BLaER1 (cell line): ENCODE results near the gene QPCTL.

ENCODE experiments used
- H3K27ac ChIP-seq: shearing (Covaris generic); formaldehyde crosslinking; 2 replicates; pipeline ENCODE4 v1.8.1; 2022
- H3K27me3 ChIP-seq: shearing (Covaris generic); formaldehyde crosslinking; 2 replicates; pipeline ENCODE4 v1.8.1; 2022
- H3K36me3 ChIP-seq: shearing (Covaris generic); formaldehyde crosslinking; 2 replicates; pipeline ENCODE4 v1.8.1; 2022
- H3K4me1 ChIP-seq: shearing (Covaris generic); formaldehyde crosslinking; 2 replicates; pipeline ENCODE4 v1.8.1; 2022
- H3K4me2 ChIP-seq: shearing (Covaris generic); formaldehyde crosslinking; 2 replicates; pipeline ENCODE4 v1.8.1; 2022
- H3K4me3 ChIP-seq: shearing (Covaris generic); formaldehyde crosslinking; 2 replicates; pipeline ENCODE4 v1.8.1; 2022
- H3K9ac ChIP-seq: shearing (Covaris generic); formaldehyde crosslinking; 2 replicates; pipeline ENCODE4 v1.8.1; 2022
- H3K9me3 ChIP-seq: shearing (Covaris generic); formaldehyde crosslinking; 2 replicates; pipeline ENCODE4 v1.8.1; 2022
- H4K20me1 ChIP-seq: shearing (Covaris generic); formaldehyde crosslinking; 2 replicates; pipeline ENCODE4 v1.8.1; 2022
- Cebpa-rat ChIP-seq: shearing (Covaris generic); IDR thresholded peaks from 2 replicates; pipeline ENCODE4 v1.8.1; 2022

QPCTL gene

DNA sequence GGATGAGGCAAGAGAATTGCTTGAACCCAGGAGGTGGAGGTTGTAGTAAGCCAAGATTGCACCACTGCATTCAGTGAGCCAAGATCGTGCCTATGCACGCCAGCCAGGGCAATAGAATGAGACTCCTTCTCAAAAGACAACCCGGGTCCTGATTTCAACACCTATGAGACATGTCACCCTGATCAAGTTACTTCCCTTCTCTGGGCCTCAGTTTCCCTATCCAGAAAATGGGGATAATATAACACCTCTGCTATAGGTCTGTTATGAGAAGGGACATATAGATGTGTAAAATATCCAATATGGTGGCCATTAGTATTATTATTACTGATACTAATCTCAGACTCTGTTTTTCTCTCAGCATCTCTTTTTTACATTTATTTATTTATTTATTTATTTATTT lies 37.4 kb upstream of the QPCTL start:
- Histone ChIP-seq H3K4me1 (peaks cover 4% of the 10 kb centered on the region; the same call in 1 of the 2 replicates), H3K27me3 (no peaks in the 10 kb centered on the region), H3K4me3 (no peak overlapping the region), H4K20me1 (no peaks in the 10 kb centered on the region), H3K4me2 (no peak overlapping the region), H3K36me3 (no peaks in the 10 kb centered on the region), H3K9me3 (no peaks in the 10 kb centered on the region), H3K9ac (no peak overlapping the region), H3K27ac (no peak overlapping the region)
- TF ChIP-seq Cebpa-rat = no peak

- TF ChIP-seq Cebpa-rat = no peak
- Histone ChIP-seq H3K9ac (no peak overlapping the region), H3K36me3 (no peaks in the 10 kb centered on the region), H3K27me3 (no peaks in the 10 kb centered on the region), H4K20me1 (no peaks in the 10 kb centered on the region), H3K9me3 (no peaks in the 10 kb centered on the region), H3K4me1 (peaks cover 4% of the 10 kb centered on the region; the same call in 1 of the 2 replicates), H3K4me3 (no peak overlapping the region), H3K27ac (no peak overlapping the region), H3K4me2 (no peak overlapping the region)
These were observed 34.8 kb upstream of the QPCTL start for GRCh38 chr19:45657520-45658167.

DNA sequence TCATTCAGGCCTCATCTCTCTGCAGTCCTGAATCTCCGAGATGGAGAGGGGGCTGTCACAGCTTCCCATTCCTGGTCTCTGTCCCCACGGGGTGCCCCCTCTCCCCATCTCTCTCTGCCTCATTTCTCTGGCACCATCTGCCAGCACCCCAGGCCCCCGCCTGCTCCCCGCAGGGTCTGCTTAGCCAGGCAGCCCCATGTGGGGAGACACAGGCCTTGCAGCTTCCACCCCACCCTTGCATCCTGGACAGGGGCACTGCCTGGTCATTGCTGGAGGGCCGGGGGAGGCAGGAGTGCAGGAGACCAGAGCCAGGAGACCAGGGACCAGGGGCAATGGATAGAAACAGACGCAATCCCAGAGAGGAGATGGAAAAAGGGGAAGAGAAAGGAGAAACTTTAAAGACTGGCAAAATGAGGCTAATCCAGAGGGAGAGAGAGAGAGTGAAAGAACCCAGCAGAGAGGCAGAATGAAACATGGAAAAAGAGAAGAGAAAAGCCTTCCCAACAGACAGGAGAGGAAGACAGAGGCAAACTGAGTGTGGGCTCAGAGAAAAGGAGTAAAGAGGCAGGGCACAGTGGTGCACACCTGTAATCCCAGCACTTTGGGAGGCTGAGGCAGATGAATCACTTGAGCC lies 33.3 kb upstream of the QPCTL start:
- Histone ChIP-seq H3K9ac (no peak overlapping the region), H3K9me3 (no peaks in the 10 kb centered on the region), H3K36me3 (no peaks in the 10 kb centered on the region), H3K27me3 (no peaks in the 10 kb centered on the region), H4K20me1 (no peaks in the 10 kb centered on the region), H3K4me3 (no peak overlapping the region), H3K4me1 (peaks cover 6% of the 10 kb centered on the region), H3K27ac (no peak overlapping the region), H3K4me2 (no peak overlapping the region)
- no peak for TF ChIP-seq Cebpa-rat

DNA sequence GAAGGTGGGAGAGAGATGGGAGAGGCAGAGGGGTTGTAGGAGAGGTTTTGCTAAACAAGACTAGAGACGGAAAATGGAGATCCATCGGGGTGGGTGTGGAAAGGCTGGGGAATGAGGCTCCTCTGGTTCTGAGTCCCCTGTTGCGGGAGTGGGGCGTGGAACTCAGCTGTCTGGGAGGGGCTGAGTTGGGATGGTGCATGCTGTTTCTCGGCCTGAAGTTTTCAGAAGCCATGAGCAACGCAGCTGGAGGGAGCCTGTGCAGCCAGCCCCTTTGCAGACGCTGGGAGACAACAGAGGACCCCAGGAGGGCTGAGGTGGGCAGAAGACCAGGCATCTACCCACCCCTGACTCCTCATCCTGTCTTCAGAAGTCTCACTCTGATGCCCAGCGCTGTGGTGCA lies 31.8 kb upstream of the QPCTL start:
- H3K9me3 ChIP-seq = no peaks in the 10 kb centered on the region
- H3K27ac ChIP-seq = no peak overlapping the region
- H3K4me2 ChIP-seq = no peak overlapping the region
- H3K36me3 ChIP-seq = no peaks in the 10 kb centered on the region
- no peaks in the 10 kb centered on the region for H4K20me1 ChIP-seq
- H3K27me3 ChIP-seq = no peaks in the 10 kb centered on the region
- peaks cover 10% of the 10 kb centered on the region for H3K4me1 ChIP-seq
- TF ChIP-seq Cebpa-rat = no peak
- no peak overlapping the region for H3K9ac ChIP-seq
- H3K4me3 ChIP-seq = no peak overlapping the region

- Histone ChIP-seq H3K36me3 (no peaks in the 10 kb centered on the region), H3K4me1 (peaks cover 24% of the 10 kb centered on the region), H3K4me3 (no peak overlapping the region), H3K27me3 (peaks cover 24% of the 10 kb centered on the region), H3K9me3 (no peaks in the 10 kb centered on the region), H3K27ac (no peak overlapping the region), H4K20me1 (no peaks in the 10 kb centered on the region), H3K4me2 (peak overlapping the region; percentile 60), H3K9ac (no peak overlapping the region)
- no peak for TF ChIP-seq Cebpa-rat
These were observed 28.7 kb upstream of the QPCTL start for GRCh38 chr19:45663800-45664199.

GRCh38 chr19:45664575-45664974 lies 27.9 kb upstream of the QPCTL start:
- Histone ChIP-seq H3K4me2 (peak overlapping the region; percentile 60), H3K27me3 (peaks cover 32% of the 10 kb centered on the region), H3K4me3 (no peak overlapping the region), H3K9me3 (no peaks in the 10 kb centered on the region), H4K20me1 (peaks cover 7% of the 10 kb centered on the region; the same call in 1 of the 2 replicates), H3K36me3 (no peaks in the 10 kb centered on the region), H3K27ac (no peak overlapping the region), H3K9ac (no peak overlapping the region), H3K4me1 (peaks cover 31% of the 10 kb centered on the region)
- TF ChIP-seq Cebpa-rat = no peak

- Histone ChIP-seq H3K27ac (no peak within 1 kb of the TSS), H3K27me3 (peaks cover 62% of the 10 kb centered on the region), H3K9ac (peak within 1 kb of the TSS; percentile 13; the same call in 1 of the 2 replicates)
These were observed 24.7 kb upstream of the QPCTL start, which contains the start of gene GIPR for GRCh38 chr19:45667620-45668341. GIPR (plus strand) TSS chr19:45668221; CDS start chr19:45669521, 1,300 bp downstream.

DNA sequence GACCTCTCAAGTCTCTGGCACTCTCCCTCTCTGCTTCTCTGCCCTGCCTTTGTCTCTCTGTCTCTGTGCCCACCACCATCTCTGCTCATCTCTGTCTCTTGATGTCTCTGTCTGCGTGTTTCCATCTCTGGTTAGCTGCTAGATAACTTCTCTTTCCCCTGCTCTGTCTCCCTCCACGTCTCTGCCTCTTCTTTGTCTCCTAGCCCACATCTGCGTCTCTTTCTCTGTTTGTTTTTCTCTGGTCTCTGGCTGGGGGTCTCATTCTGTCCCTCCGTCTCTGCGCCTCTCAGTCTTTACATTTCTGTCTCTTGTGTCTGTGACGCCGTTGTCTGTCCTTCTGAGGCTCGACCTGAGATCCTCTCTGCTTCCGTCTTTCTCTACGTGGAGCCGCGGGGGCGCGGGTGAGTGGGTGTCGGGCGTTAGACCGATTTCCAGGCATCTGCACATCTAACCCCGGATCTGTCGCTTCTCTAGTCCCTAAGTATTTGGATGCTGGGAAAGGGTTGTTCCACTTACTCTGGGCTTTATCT lies 24.1 kb upstream of the QPCTL start:
- Histone ChIP-seq H3K27ac (no peak overlapping the region), H4K20me1 (peaks cover 11% of the 10 kb centered on the region; the same call in 1 of the 2 replicates), H3K9me3 (no peaks in the 10 kb centered on the region), H3K4me2 (peak overlapping the region; percentile 92), H3K9ac (peak overlapping the region; percentile 13; the same call in 1 of the 2 replicates), H3K4me3 (peak overlapping the region; percentile 59), H3K27me3 (peaks cover 67% of the 10 kb centered on the region), H3K36me3 (no peaks in the 10 kb centered on the region), H3K4me1 (peaks cover 37% of the 10 kb centered on the region)
- TF ChIP-seq Cebpa-rat = no peak

More at GRCh38 chr19:45667620-45668341, 24.7 kb upstream of the QPCTL start, which contains the start of gene GIPR:
- H3K4me3 ChIP-seq = peak within 1 kb of the TSS; percentile 59
- TF ChIP-seq Cebpa-rat = no peak
- peak within 1 kb of the TSS; percentile 92 for H3K4me2 ChIP-seq
- peaks cover 37% of the 10 kb centered on the region for H3K4me1 ChIP-seq
- H3K36me3 ChIP-seq = no peaks in the 10 kb centered on the region
- peaks cover 11% of the 10 kb centered on the region; the same call in 1 of the 2 replicates for H4K20me1 ChIP-seq
- no peaks in the 10 kb centered on the region for H3K9me3 ChIP-seq

- H4K20me1 ChIP-seq = peaks cover 11% of the 10 kb centered on the region; the same call in 1 of the 2 replicates
- H3K4me1 ChIP-seq = peaks cover 27% of the 10 kb centered on the region
- H3K9me3 ChIP-seq = no peaks in the 10 kb centered on the region
- H3K4me2 ChIP-seq = peak overlapping the region; percentile 17; the same call in 1 of the 2 replicates
- H3K4me3 ChIP-seq = no peak overlapping the region
- H3K9ac ChIP-seq = no peak overlapping the region
- no peaks in the 10 kb centered on the region for H3K36me3 ChIP-seq
- peaks cover 90% of the 10 kb centered on the region for H3K27me3 ChIP-seq
- no peak overlapping the region for H3K27ac ChIP-seq
- no peak for TF ChIP-seq Cebpa-rat
These were observed 21.6 kb upstream of the QPCTL start for GRCh38 chr19:45670670-45671453.
